K562 (cell line): Measurements from ENCODE around the gene MDM1. TPM values are rescaled to one million over a fixed set of nuclear protein-coding genes. Genes with fewer than 3 reads are reported as not detected.

ENCODE experiments used
- ATAC-seq: fragments of 200-7000 bp; cut with Tn5 transposase; 3 replicates; pipeline ENCODE4 v1.9.1; 2020; ENCODE audit warnings: moderate library complexity
- BruUV-seq: library from RNA; stranded (reverse); fragments of 400-500 nt; replicated peaks from 2 replicates; lab custom pipeline; 2021; lab: Mats Ljungman, UMichigan
- CTCF ChIA-PET: fragments of 300-600 bp; formaldehyde crosslinking; extraction: SDS; loops from one replicate; lab custom pipeline; 2021; ENCODE audit warnings: low intra/inter-chr PET ratio; lab: Yijun Ruan, JAX
- POLR2A ChIA-PET: fragments of 300-600, 350-650 bp; sonication (Branson Sonifier 250); formaldehyde crosslinking; extraction: SDS; loops from one replicate; lab custom pipeline; 2021; ENCODE audit warnings: antibody characterized with exemption, inconsistent platforms; lab: Yijun Ruan, JAX
- DNase-seq, 4 experiments: peaks; one replicate each; pipeline versions ENCODE4 v3.0.0 to v3.0.0-alpha.2; 2011 to 2018; ENCODE audit warnings: low spot score in 3 of 4, mixed read lengths in 3 of 4; ENCODE audit errors: extremely low read depth in 1 of 4
- FAIRE-seq: peaks from 2 replicates; lab custom pipeline; 2011; peaks lifted over from hg19 to GRCh38; lab: Jason Lieb, UNC
- H2AFZ ChIP-seq: 2 replicates; pipeline ENCODE4 v1.6.0; 2011; ENCODE audit warnings: low read depth, low read length, control low read depth, inconsistent platforms
- H3K27ac ChIP-seq: fragments of 200-600 bp; 3 replicates; pipeline ENCODE4 v1.8.0; 2011; ENCODE audit warnings: low read depth, mild to moderate bottlenecking, control low read depth, inconsistent platforms, low read length, moderate library complexity, mixed read lengths; ENCODE audit errors: extremely low read depth
- H3K27me3 ChIP-seq, 2 experiments: fragments of 300-600 bp in 1 of 2; 2 replicates in 1 of 2; 3 replicates in 1 of 2; pipeline versions ENCODE4 v1.6.0 to v1.8.0; 2011; ENCODE audit warnings: inconsistent platforms in 2 of 2, low read length in 2 of 2, mild to moderate bottlenecking in 1 of 2, mixed read lengths in 1 of 2, moderate library complexity in 1 of 2; ENCODE audit not compliant: control insufficient read depth in 2 of 2, insufficient read depth in 2 of 2
- H3K36me3 ChIP-seq: fragments of 300-600 bp; 3 replicates; pipeline ENCODE4 v1.8.0; 2011; ENCODE audit warnings: mild to moderate bottlenecking, low read length, inconsistent platforms; ENCODE audit not compliant: control insufficient read depth, insufficient read depth
- H3K4me1 ChIP-seq, 2 experiments: fragments of 200-600 bp in 1 of 2; replicated peaks in 1 of 2; 2 replicates in 1 of 2; 3 replicates in 1 of 2; pipeline versions ENCODE4 v1.5.1 to v1.8.0; 2011; ENCODE audit warnings: inconsistent platforms in 2 of 2, low read length in 2 of 2, mild to moderate bottlenecking in 1 of 2, mixed read lengths in 1 of 2, moderate library complexity in 1 of 2; ENCODE audit not compliant: control insufficient read depth in 2 of 2, insufficient read depth in 2 of 2
- H3K4me2 ChIP-seq: 2 replicates; pipeline ENCODE4 v1.6.1; 2011; ENCODE audit warnings: low read length, control low read depth, inconsistent platforms, mixed read lengths; ENCODE audit not compliant: insufficient read depth
- H3K4me3 ChIP-seq: fragments of 200-600 bp; sonication (generic), shearing (Covaris generic); 2 replicates; pipeline ENCODE4 v1.5.1; 2016; ENCODE audit warnings: control low read depth, inconsistent platforms
- H3K79me2 ChIP-seq: fragments of 200-600 bp; 3 replicates; pipeline ENCODE4 v1.8.0; 2011; ENCODE audit warnings: low read length, inconsistent platforms; ENCODE audit not compliant: control insufficient read depth, insufficient read depth
- H3K9ac ChIP-seq, 2 experiments: 2 replicates each; pipeline versions ENCODE4 v1.6.0 to v1.6.1; 2011; ENCODE audit warnings: low read depth in 2 of 2, low read length in 2 of 2, control low read depth in 1 of 2, inconsistent platforms in 1 of 2, mild to moderate bottlenecking in 1 of 2, mixed read lengths in 1 of 2; ENCODE audit not compliant: insufficient read depth in 1 of 2
- H3K9me1 ChIP-seq: one replicate; pipeline ENCODE4 v1.6.0; 2011; ENCODE audit warnings: inconsistent platforms, mild to moderate bottlenecking, low read length, moderate library complexity; ENCODE audit not compliant: control insufficient read depth, insufficient read depth
- H3K9me3 ChIP-seq: replicated peaks from 2 replicates; pipeline ENCODE4 v1.5.1; 2011; ENCODE audit warnings: low read depth, low read length, inconsistent platforms; ENCODE audit not compliant: control insufficient read depth, insufficient read depth
- H4K20me1 ChIP-seq: replicated peaks from 2 replicates; pipeline ENCODE4 v1.6.1; 2011; ENCODE audit warnings: low read length, inconsistent platforms, mixed read lengths; ENCODE audit not compliant: control insufficient read depth, insufficient read depth
- CHD2 ChIP-seq: IDR thresholded peaks from 2 replicates; pipeline ENCODE4 v1.6.1; 2011; ENCODE audit warnings: low read depth, low read length
- ELF4 ChIP-seq: fragments of 450-650 bp; formaldehyde crosslinking; IDR thresholded peaks from 2 replicates; pipeline ENCODE4 v1.4.0; 2022; ENCODE audit warnings: missing genetic modification characterization
- FOXA1 ChIP-seq: fragments of 450-650 bp; IDR thresholded peaks from 2 replicates; pipeline ENCODE4 v1.6.1; 2016; ENCODE audit warnings: mild to moderate bottlenecking, borderline replicate concordance
- GABPB1 ChIP-seq: sonication (generic); formaldehyde crosslinking; IDR thresholded peaks from 2 replicates; pipeline ENCODE4 v1.8.0; 2022; ENCODE audit warnings: mild to moderate bottlenecking, missing genetic modification reagents
- HMG20A ChIP-seq: fragments of 450-650 bp; formaldehyde crosslinking; conservative IDR thresholded peaks from 2 replicates; pipeline ENCODE4 v1.4.0; 2020; ENCODE audit warnings: mild to moderate bottlenecking, mixed read lengths
- HNRNPUL1 ChIP-seq: fragments of 200-400 bp; formaldehyde crosslinking; IDR thresholded peaks from 2 replicates; pipeline ENCODE4 v1.6.1; 2017; ENCODE audit warnings: low read length
- PYGO2 ChIP-seq: fragments of 450-650 bp; IDR thresholded peaks from 2 replicates; pipeline ENCODE4 v1.6.1; 2016; ENCODE audit warnings: mild to moderate bottlenecking, missing genetic modification characterization, moderate library complexity, missing compliant biosample characterization
- RFX1 ChIP-seq: fragments of 450-650 bp; IDR thresholded peaks from 2 replicates; pipeline ENCODE4 v1.6.1; 2016; ENCODE audit warnings: mild to moderate bottlenecking, moderate library complexity
- SMARCA5 ChIP-seq: fragments of 450-650 bp; IDR thresholded peaks from 2 replicates; pipeline ENCODE4 v1.6.1; 2016
- SMARCE1 ChIP-seq: fragments of 450-650 bp; IDR thresholded peaks from 2 replicates; pipeline ENCODE4 v1.7.1; 2016; ENCODE audit warnings: mild to moderate bottlenecking
- TEAD2 ChIP-seq: fragments of 450-650 bp; IDR thresholded peaks from 2 replicates; pipeline ENCODE4 v1.6.1; 2016; ENCODE audit warnings: missing genetic modification characterization, control low read depth, missing compliant biosample characterization
- TRIM24 ChIP-seq, 2 experiments: fragments of 450-650 bp; IDR thresholded peaks; 2 replicates each; pipeline ENCODE4 v1.6.1; 2016
- ZFP36 ChIP-seq: fragments of 150-350 bp; IDR thresholded peaks from 2 replicates; pipeline ENCODE4 v1.6.1; 2018; ENCODE audit warnings: low read length, low read depth; ENCODE audit not compliant: partially characterized antibody
- ZNF583 ChIP-seq: fragments of 250-450 bp; sonication (Bioruptor Pico); IDR thresholded peaks from 2 replicates; pipeline ENCODE4 v1.4.0; 2020
- ZNF589 ChIP-seq: fragments of 200-800 bp; sonication (Bioruptor generic); IDR thresholded peaks from 2 replicates; pipeline ENCODE4 v1.6.1; 2016; ENCODE audit warnings: low read depth, missing genetic modification characterization, missing compliant biosample characterization
- WGBS: fragments of 100-300 bp; shearing (Covaris generic); methylation state at CpG from one replicate; pipeline ENCODE4 v1.1.6; 2016; ENCODE audit warnings: low coverage, mixed read lengths; ENCODE audit not compliant: insufficient coverage; ENCODE audit errors: missing lambda C conversion rate; 5-methylcytosine and 5-hydroxymethylcytosine counted together
- in situ Hi-C: fragments of 300-500 bp; cut with MboI; formaldehyde crosslinking; loops from 4 replicates; pipeline ENCODE4 v1.15.0; 2018; ENCODE audit warnings: inconsistent platforms, mixed read lengths
- intact Hi-C: fragments of 100-400 bp; cut with micrococcal nuclease; formaldehyde crosslinking; loops from 2 replicates; pipeline ENCODE4 v1.14.2; 2022
- polyA plus RNA-seq, 8 experiments: library from polyadenylated mRNA; depleted of rRNA in 4 of 8; stranded (reverse) in 5 of 8; unstranded in 3 of 8; fragments of >200 nt; fragmentation: Nextera tagmentation in 2 of 8; fragmentation: Illumina TruSeq in 1 of 8; extraction: Ambion mirVana in 2 of 8; extraction: Trizol in 1 of 8; gene quantifications; 2 replicates each; pipeline versions ENCODE4 v1.2.1 to v1.2.3, GENCODE V29; 2011 to 2014; ENCODE audit warnings: inconsistent platforms in 1 of 8, missing spikeins in 1 of 8
- total RNA-seq, 7 experiments: library from RNA; depleted of rRNA in 6 of 7; stranded (reverse); fragments of >200 nt in 6 of 7; fragmentation: Illumina TruSeq in 2 of 7; extraction: Trizol in 2 of 7; gene quantifications; 2 replicates each; pipeline versions ENCODE4 v1.2.1 to v1.2.3, GENCODE V29; 2011 to 2021; ENCODE audit warnings: low replicate concordance in 1 of 7
- TF ChIP-seq, protein P1 (sequence below): fragments of 250-450 bp; sonication (Bioruptor Pico); IDR thresholded peaks from 2 replicates; pipeline ENCODE4 v1.8.0; 2022; ENCODE audit warnings: inconsistent platforms, mild to moderate bottlenecking, moderate library complexity, borderline replicate concordance
- TF ChIP-seq, protein P2 (sequence below), 2 experiments: IDR thresholded peaks; 2 replicates each; pipeline ENCODE4 v1.6.1; 2011; ENCODE audit warnings: borderline replicate concordance in 1 of 2, control low read depth in 1 of 2, low read depth in 1 of 2, low read length in 1 of 2, mild to moderate bottlenecking in 1 of 2, mixed read lengths in 1 of 2, moderate library complexity in 1 of 2; ENCODE audit not compliant: insufficient read depth in 1 of 2, insufficient read length in 1 of 2, poor library complexity in 1 of 2, severe bottlenecking in 1 of 2; ENCODE audit errors: extremely low read depth in 1 of 2
- TF ChIP-seq, protein P3 (sequence below): sonication (generic); formaldehyde crosslinking; IDR thresholded peaks from 2 replicates; pipeline ENCODE4 v1.8.0; 2022; ENCODE audit warnings: mild to moderate bottlenecking, missing genetic modification reagents, borderline replicate concordance

Gene MDM1
- total and polyA plus RNA-seq, 9 of the 15 experiments (the other 6 are each of a cell fraction or from before 2014, with no cell fraction given): 7.5 to 16.8 (median 13.1) TPM

DNA sequence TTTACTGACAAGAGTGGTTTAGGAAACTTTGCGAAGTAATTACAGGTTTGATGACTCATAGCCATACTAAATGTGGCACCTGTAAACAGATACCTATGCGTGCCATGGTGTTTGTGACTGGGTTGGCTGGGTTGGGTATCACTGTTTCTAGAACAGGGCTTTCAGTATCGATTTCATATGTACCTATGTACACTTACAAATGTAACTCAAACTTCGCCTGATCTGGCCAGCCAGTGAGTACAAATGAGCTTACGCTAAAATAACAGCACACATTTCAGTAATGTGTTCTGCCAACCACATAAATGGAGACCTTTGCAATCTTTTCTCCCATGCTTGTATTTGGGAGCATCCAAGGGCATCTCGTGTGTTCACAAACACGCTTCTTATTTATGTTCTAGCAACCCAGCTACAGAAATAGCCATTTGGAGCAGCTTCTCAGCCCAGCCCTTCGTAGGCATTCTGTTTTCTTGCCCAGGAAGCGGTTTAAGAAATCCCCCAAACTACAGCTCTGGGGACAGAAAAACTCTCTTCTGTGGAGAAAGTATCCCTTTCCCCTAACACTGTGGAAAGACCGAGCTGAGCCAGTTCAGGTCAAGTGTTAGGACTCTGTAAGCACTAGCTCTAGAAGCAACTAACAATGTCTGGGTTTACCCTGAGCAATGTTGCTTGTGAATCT is 42.3 kb upstream of the MDM1 start (continued):
- TF ChIP-seq HMG20A (CRISPR knock-in tag): no peak

DNA sequence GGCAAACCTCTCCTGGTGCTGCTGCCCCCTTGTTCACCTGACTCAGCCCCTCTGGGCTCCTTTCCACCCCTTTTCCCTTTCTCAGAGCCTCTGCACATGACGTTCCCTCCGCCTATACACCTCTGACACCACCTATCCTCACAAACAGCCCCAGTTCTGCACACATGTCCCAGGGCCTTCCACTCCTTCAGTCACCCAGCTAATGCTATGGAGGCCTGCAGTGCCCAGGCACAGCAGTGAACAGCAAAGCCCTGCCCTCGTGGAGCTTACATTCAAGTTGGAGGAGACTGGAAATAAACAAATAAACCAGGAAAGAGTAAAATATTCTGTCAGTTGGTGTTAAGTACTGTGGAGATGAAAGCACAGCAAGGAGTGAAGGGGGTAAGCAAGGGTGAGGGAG is 38.5 kb upstream of the MDM1 start:
- ChIA-PET POLR2A (interaction anchor here (0.8 to 1.2 kb wide), 2 partner anchors 9 to 21 kb away, joined by 3 to 6 read pairs; no protein-coding TSS in a partner anchor), CTCF (no interaction called here)
- Histone ChIP-seq H3K36me3 (no peaks in the 10 kb centered on the region), H2AFZ (peak overlapping the region; percentile 75), H3K27me3 (no peaks in the 10 kb centered on the region), H3K4me1 (peaks cover 11 to 50% of the 10 kb centered on the region in 2 experiments), H3K4me3 (no peak overlapping the region), H3K9ac (peak overlapping the region in 1 of 2 experiments; percentile 35; a peak in 2 of 4 replicates), H3K9me1 (no peaks in the 10 kb centered on the region), H4K20me1 (no peaks in the 10 kb centered on the region), H3K9me3 (peaks cover 4% of the 10 kb centered on the region; the same call in 1 of the 2 replicates), H3K79me2 (no peaks in the 10 kb centered on the region), H3K27ac (peak overlapping the region; percentile 39), H3K4me2 (peak overlapping the region; percentile 7; the same call in 1 of the 2 replicates)
- 42% methylated on average over 3 of the region's 3 CpGs for WGBS
- in situ Hi-C loops (no loop called here), intact Hi-C loops (no loop called here)
- ATAC-seq: peak; percentile 17; the same call in 2 of the 3 replicates
- FAIRE-seq: no peak
- BruUV-seq: no TSS peak
- DNase-seq: no peak
- TF ChIP-seq ZNF589 (CRISPR knock-in tag) (no peak), SMARCA5 (no peak), CHD2 (no peak), ZFP36 (no peak), ELF4 (CRISPR knock-in tag) (no peak), TRIM24 (IDR thresholded peaks at IDR 0.05) (peak; percentile 36 to 51; a peak in 1 of 4 replicates), ZNF583 (no peak), RFX1 (no peak), SMARCE1 (no peak), HNRNPUL1 (no peak), FOXA1 (no peak), PYGO2 (tag) (no peak), TEAD2 (tag) (no peak), GABPB1 (CRISPR knock-in tag) (no peak)
- TF ChIP-seq, protein P1, sequence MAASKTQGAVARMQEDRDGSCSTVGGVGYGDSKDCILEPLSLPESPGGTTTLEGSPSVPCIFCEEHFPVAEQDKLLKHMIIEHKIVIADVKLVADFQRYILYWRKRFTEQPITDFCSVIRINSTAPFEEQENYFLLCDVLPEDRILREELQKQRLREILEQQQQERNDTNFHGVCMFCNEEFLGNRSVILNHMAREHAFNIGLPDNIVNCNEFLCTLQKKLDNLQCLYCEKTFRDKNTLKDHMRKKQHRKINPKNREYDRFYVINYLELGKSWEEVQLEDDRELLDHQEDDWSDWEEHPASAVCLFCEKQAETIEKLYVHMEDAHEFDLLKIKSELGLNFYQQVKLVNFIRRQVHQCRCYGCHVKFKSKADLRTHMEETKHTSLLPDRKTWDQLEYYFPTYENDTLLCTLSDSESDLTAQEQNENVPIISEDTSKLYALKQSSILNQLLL: no peak
- TF ChIP-seq, protein P2, sequence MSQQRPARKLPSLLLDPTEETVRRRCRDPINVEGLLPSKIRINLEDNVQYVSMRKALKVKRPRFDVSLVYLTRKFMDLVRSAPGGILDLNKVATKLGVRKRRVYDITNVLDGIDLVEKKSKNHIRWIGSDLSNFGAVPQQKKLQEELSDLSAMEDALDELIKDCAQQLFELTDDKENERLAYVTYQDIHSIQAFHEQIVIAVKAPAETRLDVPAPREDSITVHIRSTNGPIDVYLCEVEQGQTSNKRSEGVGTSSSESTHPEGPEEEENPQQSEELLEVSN (IDR thresholded peaks at IDR 0.05; ENCODE audit: borderline replicate concordance in 1 of 2, extremely low read depth in 1 of 2, insufficient read depth in 1 of 2, insufficient read length in 1 of 2, low read depth in 1 of 2, low read length in 1 of 2, poor library complexity in 1 of 2, severe bottlenecking in 1 of 2): peak in 1 of 2 experiments; percentile 1
- TF ChIP-seq, protein P3, sequence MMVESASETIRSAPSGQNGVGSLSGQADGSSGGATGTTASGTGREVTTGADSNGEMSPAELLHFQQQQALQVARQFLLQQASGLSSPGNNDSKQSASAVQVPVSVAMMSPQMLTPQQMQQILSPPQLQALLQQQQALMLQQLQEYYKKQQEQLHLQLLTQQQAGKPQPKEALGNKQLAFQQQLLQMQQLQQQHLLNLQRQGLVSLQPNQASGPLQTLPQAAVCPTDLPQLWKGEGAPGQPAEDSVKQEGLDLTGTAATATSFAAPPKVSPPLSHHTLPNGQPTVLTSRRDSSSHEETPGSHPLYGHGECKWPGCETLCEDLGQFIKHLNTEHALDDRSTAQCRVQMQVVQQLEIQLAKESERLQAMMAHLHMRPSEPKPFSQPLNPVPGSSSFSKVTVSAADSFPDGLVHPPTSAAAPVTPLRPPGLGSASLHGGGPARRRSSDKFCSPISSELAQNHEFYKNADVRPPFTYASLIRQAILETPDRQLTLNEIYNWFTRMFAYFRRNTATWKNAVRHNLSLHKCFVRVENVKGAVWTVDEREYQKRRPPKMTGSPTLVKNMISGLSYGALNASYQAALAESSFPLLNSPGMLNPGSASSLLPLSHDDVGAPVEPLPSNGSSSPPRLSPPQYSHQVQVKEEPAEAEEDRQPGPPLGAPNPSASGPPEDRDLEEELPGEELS (CRISPR knock-in tag): no peak
